WTC11 (cell line): ENCODE measurements around the gene KLHL30. TPM values are rescaled to one million over a fixed set of nuclear protein-coding genes. Genes with fewer than 3 reads are reported as not detected.

Experiments
- ATAC-seq: fragments of 200-7000 bp; cut with Tn5 transposase; 2 replicates; pipeline ENCODE4 v1.10.0; 2021; ENCODE audit warnings: mild to moderate bottlenecking, moderate library complexity
- CTCF ChIA-PET: fragments of 300-600 bp; sonication (Branson Sonifier 250); formaldehyde crosslinking; loops from one replicate; lab custom pipeline; 2021; ENCODE audit warnings: antibody characterized with exemption; lab: Charles Lee
- POLR2A ChIA-PET: fragments of 350-600 bp; sonication (Branson Sonifier 250); formaldehyde crosslinking; loops from one replicate; lab custom pipeline; 2021; ENCODE audit warnings: antibody characterized with exemption; lab: Charles Lee
- DNase-seq: peaks from one replicate; pipeline ENCODE4 v3.0.0; 2021; ENCODE audit warnings: low spot score
- H3K27ac Mint-ChIP-seq: 2 replicates; pipeline ENCODE4 v1.8.0; 2021; ENCODE audit warnings: mixed read lengths
- H3K27me3 Mint-ChIP-seq: 2 replicates; pipeline ENCODE4 v1.8.0; 2021; ENCODE audit warnings: low read depth, mild to moderate bottlenecking, moderate library complexity, mixed read lengths
- H3K36me3 Mint-ChIP-seq: 2 replicates; pipeline ENCODE4 v1.8.0; 2021; ENCODE audit warnings: mixed read lengths
- H3K4me1 Mint-ChIP-seq: 2 replicates; pipeline ENCODE4 v1.8.0; 2022; ENCODE audit warnings: mixed read lengths
- H3K4me3 Mint-ChIP-seq: 2 replicates; pipeline ENCODE4 v1.8.0; 2021; ENCODE audit warnings: mild to moderate bottlenecking, moderate library complexity, mixed read lengths
- H3K9me3 Mint-ChIP-seq: 2 replicates; pipeline ENCODE4 v1.8.0; 2021; ENCODE audit warnings: mixed read lengths
- CBFB ChIP-seq: sonication (generic); formaldehyde crosslinking; IDR thresholded peaks from 2 replicates; pipeline ENCODE4 v1.8.1; 2022; ENCODE audit warnings: mild to moderate bottlenecking, low read depth, missing genetic modification reagents
- ZNF671 ChIP-seq: fragments of 250-450 bp; sonication (Bioruptor Pico); IDR thresholded peaks from 2 replicates; pipeline ENCODE4 v1.8.0; 2021; ENCODE audit warnings: mild to moderate bottlenecking
- total RNA-seq: library from RNA; stranded (reverse); gene quantifications from 3 replicates; pipeline ENCODE4 v1.2.3, GENCODE V29; 2021
- TF ChIP-seq, protein P1 (sequence below): fragments of 250-450 bp; sonication (Bioruptor Pico); IDR thresholded peaks from 2 replicates; pipeline ENCODE4 v1.9.0; 2021; ENCODE audit warnings: moderate library complexity, mild to moderate bottlenecking, inconsistent platforms, borderline replicate concordance

The KLHL30 gene
- total RNA-seq, 1 experiment from 2014 or later = not detected

DNA sequence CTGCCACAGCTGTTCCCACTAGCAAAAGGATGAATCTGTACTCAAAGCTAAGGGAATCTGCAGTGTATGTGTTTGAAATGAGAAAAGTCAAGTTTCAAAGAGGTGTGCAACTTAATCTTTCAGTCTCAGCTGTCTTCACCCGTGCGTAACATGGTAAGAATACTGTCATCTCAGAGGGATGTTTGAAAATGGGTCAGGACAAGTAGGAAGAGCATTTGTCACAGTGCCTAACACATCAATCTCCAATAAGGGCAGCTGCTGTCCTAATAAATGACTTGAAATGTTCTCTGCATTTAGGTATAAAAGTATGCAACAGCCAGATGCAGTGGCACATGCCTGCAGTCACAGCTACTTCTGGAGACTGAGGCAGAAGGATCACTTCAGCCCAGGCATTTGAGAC is 52.0 kb downstream of the KLHL30 start:
- Mint-ChIP-seq H3K4me1 (no peaks in the 10 kb centered on the region), H3K9me3 (no peaks in the 10 kb centered on the region), H3K36me3 (peaks cover 71% of the 10 kb centered on the region), H3K4me3 (no peak overlapping the region), H3K27ac (no peak overlapping the region), H3K27me3 (no peaks in the 10 kb centered on the region)
- no peak for DNase-seq
- ChIA-PET CTCF (interaction anchor here (0.6 to 0.7 kb wide), 4 partner anchors 39 to 435 kb away, joined by 3 to 6 read pairs (median 4); no protein-coding TSS in a partner anchor), POLR2A (no interaction called here)
- TF ChIP-seq, protein P1, sequence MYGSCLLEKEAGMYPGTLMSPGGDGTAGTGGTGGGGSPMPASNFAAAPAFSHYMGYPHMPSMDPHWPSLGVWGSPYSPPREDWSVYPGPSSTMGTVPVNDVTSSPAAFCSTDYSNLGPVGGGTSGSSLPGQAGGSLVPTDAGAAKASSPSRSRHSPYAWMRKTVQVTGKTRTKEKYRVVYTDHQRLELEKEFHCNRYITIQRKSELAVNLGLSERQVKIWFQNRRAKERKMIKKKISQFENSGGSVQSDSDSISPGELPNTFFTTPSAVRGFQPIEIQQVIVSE (CRISPR knock-in tag) = no peak
- no peak for TF ChIP-seq ZNF671
- no peak for TF ChIP-seq CBFB (CRISPR knock-in tag)
- no peak for ATAC-seq

Other genes with a start within 250 kb of the KLHL30 start
- 48.8 to 50.6 TPM (median 49.5 TPM) in 3 replicates for gene UBE2F, start 171.7 kb upstream of the KLHL30 start, total RNA-seq
- 68.4 to 70.2 TPM (median 69.6 TPM) in 3 replicates for gene SCLY, start 77.7 kb upstream of the KLHL30 start, total RNA-seq
- gene ESPNL, start 38.3 kb upstream of the KLHL30 start, total RNA-seq = 1.1 to 1.4 TPM (median 1.1 TPM) in 3 replicates
- gene ERFE, start 20.3 kb downstream of the KLHL30 start, total RNA-seq = 4.5 to 6.3 TPM (median 6.0 TPM) in 3 replicates
- gene ILKAP, start 65.0 kb downstream of the KLHL30 start, total RNA-seq = 26.4 to 32.7 TPM (median 26.7 TPM) in 3 replicates
- gene HES6, start 101.4 kb downstream of the KLHL30 start, total RNA-seq = 52.1 to 63.9 TPM (median 63.4 TPM) in 3 replicates
- 4.1 to 6.6 TPM (median 5.5 TPM) in 3 replicates for gene PER2, start 149.9 kb downstream of the KLHL30 start, total RNA-seq
- 14.7 to 18.7 TPM (median 16.8 TPM) in 3 replicates for gene TRAF3IP1, start 181.8 kb downstream of the KLHL30 start, total RNA-seq